MM.1S (cell line): ENCODE results near the gene SENP7.

Experiments
- EZH2 ChIP-seq: fragments of 300-600 bp; sonication (generic); optimal IDR thresholded peaks from 2 replicates; pipeline ENCODE3; 2017; ENCODE audit warnings: low read depth, mild to moderate bottlenecking, antibody characterized with exemption, low read length, mixed read lengths
- TF ChIP-seq, protein P1 (sequence below): fragments of 300-600 bp; sonication (generic); IDR thresholded peaks from 2 replicates; pipeline ENCODE4 v1.5.1; 2016; ENCODE audit warnings: antibody characterized with exemption, low read length, mixed read lengths

DNA sequence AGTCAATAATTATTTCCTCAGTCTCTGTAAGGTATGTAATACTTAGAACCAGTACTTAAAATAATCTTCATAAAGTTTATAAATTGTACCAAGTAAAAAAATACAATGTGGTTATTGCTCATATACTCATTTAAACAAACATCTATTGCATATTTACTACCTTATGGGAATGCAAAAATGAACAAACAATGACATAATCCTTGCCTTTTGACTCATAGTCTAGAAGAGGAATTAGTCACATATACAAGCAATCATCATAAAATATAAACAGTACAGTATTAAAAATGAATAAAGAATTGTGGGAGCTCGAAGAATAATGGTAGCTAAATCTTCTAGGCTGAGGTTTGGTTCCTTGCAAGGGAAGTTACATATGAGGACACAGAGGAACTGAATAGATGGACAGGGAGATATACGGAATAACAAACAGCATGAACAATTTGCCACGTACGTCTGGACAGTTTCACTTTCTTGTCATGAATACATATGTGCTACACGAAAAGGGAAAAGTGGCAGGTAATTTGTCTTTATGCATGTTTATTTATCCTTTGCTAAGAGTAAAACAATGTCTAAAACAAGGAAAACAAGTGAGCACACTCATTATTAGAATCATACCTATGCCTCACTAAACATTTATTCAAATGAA, 209.8 kb downstream of the SENP7 start:
- TF ChIP-seq EZH2 = no peak
- TF ChIP-seq, protein P1, sequence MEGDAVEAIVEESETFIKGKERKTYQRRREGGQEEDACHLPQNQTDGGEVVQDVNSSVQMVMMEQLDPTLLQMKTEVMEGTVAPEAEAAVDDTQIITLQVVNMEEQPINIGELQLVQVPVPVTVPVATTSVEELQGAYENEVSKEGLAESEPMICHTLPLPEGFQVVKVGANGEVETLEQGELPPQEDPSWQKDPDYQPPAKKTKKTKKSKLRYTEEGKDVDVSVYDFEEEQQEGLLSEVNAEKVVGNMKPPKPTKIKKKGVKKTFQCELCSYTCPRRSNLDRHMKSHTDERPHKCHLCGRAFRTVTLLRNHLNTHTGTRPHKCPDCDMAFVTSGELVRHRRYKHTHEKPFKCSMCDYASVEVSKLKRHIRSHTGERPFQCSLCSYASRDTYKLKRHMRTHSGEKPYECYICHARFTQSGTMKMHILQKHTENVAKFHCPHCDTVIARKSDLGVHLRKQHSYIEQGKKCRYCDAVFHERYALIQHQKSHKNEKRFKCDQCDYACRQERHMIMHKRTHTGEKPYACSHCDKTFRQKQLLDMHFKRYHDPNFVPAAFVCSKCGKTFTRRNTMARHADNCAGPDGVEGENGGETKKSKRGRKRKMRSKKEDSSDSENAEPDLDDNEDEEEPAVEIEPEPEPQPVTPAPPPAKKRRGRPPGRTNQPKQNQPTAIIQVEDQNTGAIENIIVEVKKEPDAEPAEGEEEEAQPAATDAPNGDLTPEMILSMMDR = no peak
